ENCODE results near the gene LOXHD1.

The LOXHD1 gene

GRCh38 chr18:46630160-46630559 lies 26.9 kb downstream of the LOXHD1 start:
- Histone ChIP-seq H2BK5ac (ENCODE audit: low read depth, low read length, poor library complexity, severe bottlenecking) (no peak overlapping the region), H2AFZ (ENCODE audit: low read depth, low read length) (no peak overlapping the region), H3K18ac (ENCODE audit: low read depth in 1 of 2, low read length in 2 of 2) (no peak overlapping the region), H3K4me2 (ENCODE audit: low read length, poor library complexity, severe bottlenecking) (no peak overlapping the region), H3K23ac (ENCODE audit: low read length in 2 of 2) (no peak overlapping the region), H3K4ac (ENCODE audit: low read depth in 1 of 2, low read length in 2 of 2) (no peak overlapping the region), H3K14ac (ENCODE audit: low read length in 2 of 2) (no peak overlapping the region), H3K36me3 (ENCODE audit: control insufficient read depth in 1 of 2, insufficient read depth in 2 of 2, low read depth in 1 of 2, low read length in 2 of 2) (no peaks in the 10 kb centered on the region), H3K79me1 (replicated peaks; ENCODE audit: low read length, poor library complexity, severe bottlenecking) (no peaks in the 10 kb centered on the region), H2BK120ac (ENCODE audit: low read depth, low read length) (no peak overlapping the region), H3K27ac (ENCODE audit: low read length, poor library complexity, severe bottlenecking) (no peak overlapping the region), H2AK5ac (ENCODE audit: low read length, severe bottlenecking) (no peak overlapping the region), H2BK15ac (ENCODE audit: low read depth, poor library complexity, severe bottlenecking) (no peak overlapping the region), H4K91ac (ENCODE audit: low read length) (no peak overlapping the region), H3K27me3 (ENCODE audit: control insufficient read depth in 1 of 2, insufficient read depth in 1 of 2, low read length in 2 of 2) (peaks cover 3 to 37% of the 10 kb centered on the region in 2 experiments), H3K4me3 (ENCODE audit: insufficient read depth in 1 of 2, low read depth in 1 of 2, low read length in 2 of 2) (no peak overlapping the region), H3K4me1 (ENCODE audit: control insufficient read depth, insufficient read depth, low read depth, low read length) (no peaks in the 10 kb centered on the region), H3K9ac (ENCODE audit: low read length) (no peak overlapping the region), H2BK12ac (ENCODE audit: low read length in 2 of 2) (no peak overlapping the region), H3K9me3 (ENCODE audit: control insufficient read depth, low read length) (peaks cover 5% of the 10 kb centered on the region), H4K8ac (ENCODE audit: low read length) (no peak overlapping the region)
- no peak for DNase-seq
- WGBS = 60% methylated on average over 4 of the region's 4 CpGs

- H3K79me1 ChIP-seq (replicated peaks; ENCODE audit: low read length, poor library complexity, severe bottlenecking) = no peaks in the 10 kb centered on the region
- no peak overlapping the region for H3K4ac ChIP-seq (ENCODE audit: low read depth in 1 of 2, low read length in 2 of 2)
- no peak overlapping the region for H4K91ac ChIP-seq (ENCODE audit: low read length)
- H3K4me1 ChIP-seq (ENCODE audit: control insufficient read depth, insufficient read depth, low read depth, low read length) = no peaks in the 10 kb centered on the region
- H2AFZ ChIP-seq (ENCODE audit: low read depth, low read length) = no peak overlapping the region
- H3K14ac ChIP-seq (ENCODE audit: low read length in 2 of 2) = no peak overlapping the region
- no peak overlapping the region for H2BK120ac ChIP-seq (ENCODE audit: low read depth, low read length)
- no peak overlapping the region for H3K4me2 ChIP-seq (ENCODE audit: low read length, poor library complexity, severe bottlenecking)
- H3K9ac ChIP-seq (ENCODE audit: low read length) = no peak overlapping the region
- H2BK12ac ChIP-seq (ENCODE audit: low read length in 2 of 2) = no peak overlapping the region
- 95% methylated on average over 4 of the region's 5 CpGs for WGBS
- H2AK5ac ChIP-seq (ENCODE audit: low read length, severe bottlenecking) = no peak overlapping the region
- no peak overlapping the region for H3K4me3 ChIP-seq (ENCODE audit: insufficient read depth in 1 of 2, low read depth in 1 of 2, low read length in 2 of 2)
- H2BK15ac ChIP-seq (ENCODE audit: low read depth, poor library complexity, severe bottlenecking) = no peak overlapping the region
- peaks cover 5% of the 10 kb centered on the region for H3K9me3 ChIP-seq (ENCODE audit: control insufficient read depth, low read length)
- no peak overlapping the region for H3K18ac ChIP-seq (ENCODE audit: low read depth in 1 of 2, low read length in 2 of 2)
- H3K27ac ChIP-seq (ENCODE audit: low read length, poor library complexity, severe bottlenecking) = no peak overlapping the region
- peaks cover 3 to 45% of the 10 kb centered on the region in 2 experiments for H3K27me3 ChIP-seq (ENCODE audit: control insufficient read depth in 1 of 2, insufficient read depth in 1 of 2, low read length in 2 of 2)
- H3K36me3 ChIP-seq (ENCODE audit: control insufficient read depth in 1 of 2, insufficient read depth in 2 of 2, low read depth in 1 of 2, low read length in 2 of 2) = no peaks in the 10 kb centered on the region
- H3K23ac ChIP-seq (ENCODE audit: low read length in 2 of 2) = no peak overlapping the region
- no peak for DNase-seq
- no peak overlapping the region for H4K8ac ChIP-seq (ENCODE audit: low read length)
- H2BK5ac ChIP-seq (ENCODE audit: low read depth, low read length, poor library complexity, severe bottlenecking) = no peak overlapping the region
Measured at GRCh38 chr18:46629361-46629760, 27.7 kb downstream of the LOXHD1 start.

- Histone ChIP-seq H2AFZ (ENCODE audit: low read depth, low read length) (no peak overlapping the region), H2BK12ac (ENCODE audit: low read length in 2 of 2) (no peak overlapping the region), H4K91ac (ENCODE audit: low read length) (no peak overlapping the region), H3K4ac (ENCODE audit: low read depth in 1 of 2, low read length in 2 of 2) (no peak overlapping the region), H3K9me3 (ENCODE audit: control insufficient read depth, low read length) (no peaks in the 10 kb centered on the region), H2BK5ac (ENCODE audit: low read depth, low read length, poor library complexity, severe bottlenecking) (no peak overlapping the region), H3K9ac (ENCODE audit: low read length) (no peak overlapping the region), H3K14ac (ENCODE audit: low read length in 2 of 2) (no peak overlapping the region), H3K36me3 (ENCODE audit: control insufficient read depth in 1 of 2, insufficient read depth in 2 of 2, low read depth in 1 of 2, low read length in 2 of 2) (no peaks in the 10 kb centered on the region), H3K4me1 (ENCODE audit: control insufficient read depth, insufficient read depth, low read depth, low read length) (peaks cover 3% of the 10 kb centered on the region), H3K23ac (ENCODE audit: low read length in 2 of 2) (no peak overlapping the region), H2AK5ac (ENCODE audit: low read length, severe bottlenecking) (no peak overlapping the region), H3K79me1 (replicated peaks; ENCODE audit: low read length, poor library complexity, severe bottlenecking) (no peaks in the 10 kb centered on the region), H3K27me3 (ENCODE audit: control insufficient read depth in 1 of 2, insufficient read depth in 1 of 2, low read length in 2 of 2) (peaks cover 3 to 49% of the 10 kb centered on the region in 2 experiments), H3K18ac (ENCODE audit: low read depth in 1 of 2, low read length in 2 of 2) (no peak overlapping the region), H3K4me3 (ENCODE audit: insufficient read depth in 1 of 2, low read depth in 1 of 2, low read length in 2 of 2) (no peak overlapping the region), H3K4me2 (ENCODE audit: low read length, poor library complexity, severe bottlenecking) (no peak overlapping the region), H2BK15ac (ENCODE audit: low read depth, poor library complexity, severe bottlenecking) (no peak overlapping the region), H4K8ac (ENCODE audit: low read length) (no peak overlapping the region), H2BK120ac (ENCODE audit: low read depth, low read length) (no peak overlapping the region), H3K27ac (ENCODE audit: low read length, poor library complexity, severe bottlenecking) (no peak overlapping the region)
- 81% methylated on average over 4 of the region's 5 CpGs for WGBS
- DNase-seq = no peak
Measured at GRCh38 chr18:46628206-46628605, 28.8 kb downstream of the LOXHD1 start.

- WGBS = 50% methylated on average over 1 of the region's 2 CpGs
- H3K36me3 ChIP-seq (ENCODE audit: control insufficient read depth in 1 of 2, insufficient read depth in 2 of 2, low read depth in 1 of 2, low read length in 2 of 2) = no peaks in the 10 kb centered on the region
- H2AK5ac ChIP-seq (ENCODE audit: low read length, severe bottlenecking) = no peak overlapping the region
- H3K79me1 ChIP-seq (replicated peaks; ENCODE audit: low read length, poor library complexity, severe bottlenecking) = no peaks in the 10 kb centered on the region
- no peak overlapping the region for H4K8ac ChIP-seq (ENCODE audit: low read length)
- H3K27ac ChIP-seq (ENCODE audit: low read length, poor library complexity, severe bottlenecking) = no peak overlapping the region
- H2BK5ac ChIP-seq (ENCODE audit: low read depth, low read length, poor library complexity, severe bottlenecking) = no peak overlapping the region
- no peak overlapping the region for H2AFZ ChIP-seq (ENCODE audit: low read depth, low read length)
- H3K4ac ChIP-seq (ENCODE audit: low read depth in 1 of 2, low read length in 2 of 2) = no peak overlapping the region
- H3K9ac ChIP-seq (ENCODE audit: low read length) = no peak overlapping the region
- no peak overlapping the region for H2BK15ac ChIP-seq (ENCODE audit: low read depth, poor library complexity, severe bottlenecking)
- no peaks in the 10 kb centered on the region for H3K9me3 ChIP-seq (ENCODE audit: control insufficient read depth, low read length)
- no peak overlapping the region for H3K14ac ChIP-seq (ENCODE audit: low read length in 2 of 2)
- peaks cover 3 to 49% of the 10 kb centered on the region in 2 experiments for H3K27me3 ChIP-seq (ENCODE audit: control insufficient read depth in 1 of 2, insufficient read depth in 1 of 2, low read length in 2 of 2)
- no peak overlapping the region for H3K4me2 ChIP-seq (ENCODE audit: low read length, poor library complexity, severe bottlenecking)
- no peak overlapping the region for H3K18ac ChIP-seq (ENCODE audit: low read depth in 1 of 2, low read length in 2 of 2)
- no peak overlapping the region for H3K4me3 ChIP-seq (ENCODE audit: insufficient read depth in 1 of 2, low read depth in 1 of 2, low read length in 2 of 2)
- H2BK120ac ChIP-seq (ENCODE audit: low read depth, low read length) = no peak overlapping the region
- no peak overlapping the region for H4K91ac ChIP-seq (ENCODE audit: low read length)
- DNase-seq = no peak
- no peak overlapping the region for H3K23ac ChIP-seq (ENCODE audit: low read length in 2 of 2)
- H3K4me1 ChIP-seq (ENCODE audit: control insufficient read depth, insufficient read depth, low read depth, low read length) = peaks cover 3% of the 10 kb centered on the region
- no peak overlapping the region for H2BK12ac ChIP-seq (ENCODE audit: low read length in 2 of 2)
Measured at GRCh38 chr18:46627136-46627535, 29.9 kb downstream of the LOXHD1 start.

Measured in mesenchymal stem cell (in vitro differentiated cells and primary cell).